HUDEP-2 (cell line): Measurements from ENCODE around the gene GAPDHS.

Source experiments
- DNase-seq, 76 experiments: peaks; one replicate each; lab custom pipeline; 2025; ENCODE audit not compliant: unreplicated experiment in 76 of 76; lab: John Stamatoyannopoulos, UW

Gene GAPDHS

DNA sequence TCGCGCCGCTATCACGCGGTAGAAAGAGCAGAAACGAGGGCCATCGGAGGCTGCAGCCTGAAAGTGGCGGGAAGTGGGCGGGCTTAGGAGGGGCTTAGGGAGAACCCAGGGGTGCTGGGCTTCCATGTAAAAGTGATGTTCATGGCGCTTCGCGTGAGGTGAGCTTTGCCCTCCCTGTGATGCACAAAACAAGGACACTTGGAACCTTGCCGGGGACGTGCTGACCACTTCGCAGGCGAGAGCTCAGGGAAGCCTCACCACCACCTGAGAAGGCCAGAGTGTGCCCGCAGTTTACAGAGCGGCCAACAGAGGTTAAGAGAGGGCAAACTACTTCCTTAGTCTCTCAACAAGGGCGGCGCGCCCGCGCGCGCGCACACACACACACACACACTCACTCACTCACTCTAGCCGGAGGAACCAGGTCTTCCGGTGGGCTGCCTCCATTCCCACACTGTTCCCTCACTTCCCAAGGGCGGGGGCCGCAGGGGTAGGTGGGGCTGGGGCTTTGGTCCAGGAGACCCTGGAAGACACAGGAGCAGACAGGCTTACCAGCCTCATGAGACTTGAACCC lies 651 bp downstream of the GAPDHS start:
- peak in 15 of 76 experiments; percentile 13 to 32 (median 24) for DNase-seq

DNA sequence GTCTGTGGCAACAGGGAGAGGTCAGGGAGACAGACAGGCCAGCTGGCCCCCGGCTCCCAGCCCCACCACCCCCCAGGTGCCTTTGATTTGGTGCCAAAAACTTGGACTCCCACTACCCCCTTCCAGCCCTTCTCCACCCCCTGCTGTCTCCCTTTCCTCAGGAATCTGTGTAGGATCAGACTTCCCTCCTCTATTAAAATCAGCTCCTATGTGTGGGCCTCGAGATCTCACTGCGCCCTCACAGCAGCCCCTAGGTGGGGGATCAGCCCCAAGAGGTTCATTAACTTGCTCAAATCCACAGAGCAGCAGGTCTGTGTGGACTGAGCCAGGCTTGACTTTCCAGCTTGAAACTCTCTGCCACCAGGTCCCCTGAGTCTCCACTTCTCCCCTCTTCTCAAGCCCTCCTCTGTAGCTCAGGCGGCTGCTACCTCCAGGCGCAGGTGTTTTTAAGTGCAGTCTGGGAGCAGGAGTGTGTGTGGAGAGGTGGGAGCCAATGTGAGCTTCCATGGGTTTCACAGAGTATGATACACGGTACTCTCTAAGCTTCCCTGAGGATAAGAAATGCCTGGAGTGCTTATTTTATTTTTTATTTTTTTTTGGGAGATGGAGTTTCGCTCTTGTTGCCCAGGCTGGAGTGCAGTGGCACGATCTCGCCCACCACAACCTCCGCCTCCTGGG lies 1.7 kb downstream of the GAPDHS start:
- DNase-seq, result no peak

DNA sequence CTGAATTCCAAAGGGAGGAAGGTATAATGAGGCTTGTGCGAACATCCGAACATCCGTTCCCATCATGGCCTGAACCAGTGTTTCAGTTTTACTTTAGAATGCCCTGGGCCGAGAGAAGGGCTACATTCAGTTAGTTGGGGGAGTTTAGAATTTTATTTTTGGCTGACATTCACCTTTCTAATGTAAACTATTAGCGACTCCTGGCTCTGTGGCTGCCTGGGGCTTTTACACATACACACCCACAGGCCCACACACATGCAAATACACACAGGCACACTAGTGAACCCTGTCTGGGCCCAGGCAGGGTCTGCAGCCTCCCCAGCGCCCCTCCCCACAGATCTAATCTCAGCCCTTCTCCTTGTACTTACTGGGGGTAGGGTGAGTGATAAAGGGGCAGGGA lies 6.1 kb downstream of the GAPDHS start:
- no peak for DNase-seq

DNA sequence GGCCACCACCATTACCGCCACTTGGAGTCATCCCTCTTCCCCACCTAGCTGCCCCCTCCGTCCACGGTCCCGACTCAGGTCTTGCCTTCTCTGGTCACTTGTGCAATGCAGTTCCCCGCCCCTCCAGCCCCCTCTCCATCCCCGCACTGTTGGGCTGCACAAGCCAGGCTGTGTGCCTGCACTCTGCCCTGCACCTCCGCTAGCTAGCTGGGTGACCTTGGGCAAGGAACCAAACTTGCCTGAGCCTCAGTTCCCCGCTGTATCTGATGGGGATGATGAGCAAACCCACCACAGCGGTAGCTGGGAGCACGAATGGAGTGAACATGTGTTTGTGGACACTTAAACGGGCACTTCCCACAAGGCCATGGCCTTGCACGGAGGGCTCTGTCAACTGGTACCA lies 6.6 kb downstream of the GAPDHS start:
- no peak for DNase-seq

DNA sequence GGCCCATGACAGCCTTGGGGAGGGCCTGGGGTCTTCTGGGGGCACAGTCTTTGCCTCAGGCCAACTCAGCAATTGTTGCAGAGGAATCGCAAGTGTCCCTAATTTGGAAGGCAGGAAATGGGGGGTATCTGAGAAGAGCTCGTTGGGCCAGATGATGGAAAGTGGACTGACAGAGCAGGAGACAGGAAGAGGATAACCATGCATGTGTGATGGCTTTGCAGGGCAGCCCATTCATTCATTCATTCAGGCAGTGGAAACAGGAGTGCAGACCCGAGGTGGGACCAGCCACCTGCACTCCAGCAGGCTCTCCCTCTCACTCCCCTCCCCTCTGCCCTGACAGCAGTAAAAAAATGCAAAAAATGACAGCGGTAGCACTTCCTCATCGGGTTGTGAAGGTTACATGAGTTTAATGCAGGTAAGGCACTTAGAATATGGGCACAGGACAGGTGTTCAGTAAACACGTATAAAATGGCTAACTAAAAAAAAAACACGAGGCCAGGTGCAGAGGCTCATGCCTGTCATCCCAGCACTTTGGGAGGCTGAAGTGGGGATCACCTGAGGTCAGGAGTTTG lies 7.2 kb downstream of the GAPDHS start:
- no peak for DNase-seq

DNA sequence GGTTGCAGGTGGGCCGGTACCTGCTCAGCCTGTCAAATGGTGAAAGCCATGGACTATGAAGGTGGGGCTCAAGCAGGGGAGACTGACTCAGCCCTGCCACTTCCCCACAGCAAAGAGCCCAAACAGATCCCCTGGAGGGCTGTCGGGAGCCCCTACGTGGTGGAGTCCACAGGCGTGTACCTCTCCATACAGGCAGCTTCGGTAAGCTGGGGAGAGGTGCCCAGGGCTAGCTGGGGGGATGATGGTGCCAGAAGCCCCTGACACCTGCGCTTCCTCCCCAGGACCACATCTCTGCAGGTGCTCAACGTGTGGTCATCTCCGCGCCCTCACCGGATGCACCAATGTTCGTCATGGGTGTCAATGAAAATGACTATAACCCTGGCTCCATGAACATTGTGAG lies 9.0 kb downstream of the GAPDHS start:
- DNase-seq, result no peak

DNA sequence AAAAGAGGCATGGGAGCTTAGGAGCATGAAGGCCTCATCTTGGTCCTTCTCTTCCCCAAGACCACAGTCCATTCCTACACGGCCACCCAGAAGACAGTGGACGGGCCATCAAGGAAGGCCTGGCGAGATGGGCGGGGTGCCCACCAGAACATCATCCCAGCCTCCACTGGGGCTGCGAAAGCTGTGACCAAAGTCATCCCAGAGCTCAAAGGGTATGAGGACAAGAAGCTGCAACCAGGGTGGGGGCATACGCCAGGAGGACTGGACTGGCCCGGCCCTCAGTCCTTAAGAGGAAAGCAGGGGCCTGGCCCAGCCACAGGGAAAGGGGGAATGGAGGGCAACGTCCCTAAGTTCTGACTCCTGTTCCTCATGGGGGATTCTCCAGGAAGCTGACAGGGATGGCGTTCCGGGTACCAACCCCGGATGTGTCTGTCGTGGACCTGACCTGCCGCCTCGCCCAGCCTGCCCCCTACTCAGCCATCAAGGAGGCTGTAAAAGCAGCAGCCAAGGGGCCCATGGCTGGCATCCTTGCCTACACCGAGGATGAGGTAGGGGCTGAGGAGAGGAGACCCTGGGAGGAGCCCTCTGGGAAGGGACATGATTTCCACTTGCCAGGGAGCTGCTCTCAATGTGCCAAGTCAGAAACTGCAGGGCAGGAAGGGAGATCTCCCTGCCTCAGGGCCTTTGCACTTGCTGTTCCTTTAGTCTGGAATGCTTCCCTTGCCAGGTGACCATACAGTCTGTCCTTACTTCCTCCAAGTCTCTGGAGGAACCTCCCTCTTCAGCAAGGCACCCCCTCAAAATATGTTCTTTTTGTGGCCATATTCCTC lies 10.2 kb downstream of the GAPDHS start:
- no peak for DNase-seq

DNA sequence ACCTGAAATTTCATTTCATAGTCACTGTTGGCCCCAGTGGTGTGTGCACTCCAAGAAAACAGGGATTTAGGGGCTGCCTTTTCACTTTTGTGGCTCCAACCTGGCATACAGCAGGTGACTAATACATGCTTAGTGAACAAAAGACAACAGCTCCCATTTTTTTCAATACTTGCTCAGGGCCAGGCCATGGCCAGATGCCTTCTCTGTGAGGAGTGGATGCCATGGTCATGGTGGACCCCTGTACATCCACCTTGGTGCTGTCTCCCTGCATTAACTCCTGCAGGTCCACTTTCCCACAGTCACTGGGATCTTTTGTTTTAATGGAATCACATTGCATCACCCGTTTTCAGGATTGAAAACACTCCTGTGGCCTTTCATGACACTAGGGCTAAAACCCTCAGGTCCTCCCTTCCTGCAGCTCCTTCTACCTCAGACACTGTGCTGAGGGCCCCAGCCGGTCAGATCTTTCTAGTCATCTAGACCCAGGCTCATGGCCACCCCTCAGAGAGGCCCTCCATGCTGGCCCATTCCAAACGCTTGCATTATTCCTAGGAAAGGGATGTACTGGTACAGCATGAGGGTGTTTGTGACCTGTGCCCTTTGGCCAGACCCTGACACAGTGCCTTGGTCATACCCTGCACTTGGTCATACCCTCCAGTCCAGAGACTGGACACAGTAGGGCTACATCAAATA lies 11.0 kb downstream of the GAPDHS start:
- DNase-seq, result peak in 2 of 76 experiments; percentile 16 to 24

DNA sequence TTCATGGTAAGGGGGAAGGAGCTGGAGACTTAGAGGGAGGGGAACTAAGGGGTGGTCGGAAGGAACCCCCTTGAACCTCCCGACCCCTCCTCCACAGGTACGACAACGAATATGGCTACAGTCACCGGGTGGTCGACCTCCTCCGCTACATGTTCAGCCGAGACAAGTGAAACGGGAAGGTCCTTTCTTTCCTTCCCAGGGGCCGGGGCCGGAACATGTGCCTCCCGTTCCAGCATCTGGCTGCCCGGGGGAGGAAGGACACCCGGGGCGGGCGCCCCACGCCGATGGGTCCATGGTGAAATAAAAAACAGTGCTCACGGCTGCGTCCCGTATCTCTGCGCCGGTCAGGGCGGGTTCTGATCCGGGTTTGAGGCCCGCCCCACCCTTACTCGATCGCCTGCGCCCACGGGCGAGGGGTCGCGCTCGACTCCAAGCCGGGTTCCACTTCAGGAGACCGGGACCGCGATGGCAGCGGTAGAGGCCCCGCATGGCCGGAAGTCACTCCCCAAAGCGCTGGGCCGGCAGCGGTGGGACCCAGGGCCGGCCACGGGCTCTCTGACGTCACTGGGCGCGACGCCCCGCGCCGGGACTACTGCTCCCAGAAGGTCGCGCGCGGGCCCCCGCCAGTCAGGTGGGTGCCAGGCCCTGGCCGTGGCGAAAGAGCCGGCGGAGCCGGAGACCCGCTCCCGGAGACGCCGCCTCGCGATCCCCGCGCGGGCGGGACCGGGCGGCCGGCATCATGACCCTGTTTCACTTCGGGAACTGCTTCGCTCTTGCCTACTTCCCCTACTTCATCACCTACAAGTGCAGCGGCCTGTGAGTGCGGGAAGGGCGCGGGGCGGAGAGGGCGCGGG lies 12.0 kb downstream of the GAPDHS start, which contains the start of gene TMEM147:
TSS of gene TMEM147 (plus strand) at position 626 of the 854 bp plus-strand sequence. CDS start at position 740, 114 bp downstream.
- DNase-seq, result peak in 74 of 76 experiments; percentile 53 to 98 (median 89)

DNA sequence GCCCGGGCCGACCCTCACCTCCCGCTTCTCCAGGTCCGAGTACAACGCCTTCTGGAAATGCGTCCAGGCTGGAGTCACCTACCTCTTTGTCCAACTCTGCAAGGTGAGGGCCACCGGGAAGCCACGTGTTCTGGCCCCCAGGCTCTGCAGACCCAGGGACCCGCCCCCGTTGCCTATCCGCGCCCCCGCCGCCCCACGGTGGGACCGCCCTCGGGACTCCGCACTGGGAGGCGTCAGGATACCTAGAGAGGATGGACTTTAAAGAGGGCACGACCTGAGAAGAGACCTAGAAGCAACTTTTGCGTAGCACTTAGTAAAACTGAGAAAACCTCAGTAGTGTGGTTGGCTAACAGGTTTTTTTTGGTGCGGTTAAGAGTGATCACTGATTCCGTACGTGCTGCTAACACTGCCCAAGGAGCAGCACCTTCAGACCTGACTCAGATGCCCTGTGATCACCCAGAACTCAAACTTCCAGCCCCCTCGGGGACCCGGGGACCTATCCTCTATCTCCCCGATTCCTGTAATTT lies 12.7 kb downstream of the GAPDHS start:
- peak in 43 of 76 experiments; percentile 21 to 70 (median 47) for DNase-seq

DNA sequence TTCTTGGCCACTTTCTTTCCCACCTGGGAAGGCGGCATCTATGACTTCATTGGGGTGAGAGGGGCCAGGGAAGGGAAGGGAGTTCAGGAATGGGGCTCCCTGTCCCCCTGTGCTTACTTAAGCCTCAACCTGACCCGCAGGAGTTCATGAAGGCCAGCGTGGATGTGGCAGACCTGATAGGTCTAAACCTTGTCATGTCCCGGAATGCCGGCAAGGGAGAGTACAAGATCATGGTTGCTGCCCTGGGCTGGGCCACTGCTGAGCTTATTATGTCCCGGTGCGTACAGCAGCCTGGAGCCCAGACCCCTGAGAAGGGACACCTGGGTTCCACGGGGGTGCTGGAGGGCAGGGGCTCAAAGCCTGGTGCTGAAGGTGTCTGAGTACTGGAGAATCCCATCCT lies 13.3 kb downstream of the GAPDHS start:
- no peak for DNase-seq

DNA sequence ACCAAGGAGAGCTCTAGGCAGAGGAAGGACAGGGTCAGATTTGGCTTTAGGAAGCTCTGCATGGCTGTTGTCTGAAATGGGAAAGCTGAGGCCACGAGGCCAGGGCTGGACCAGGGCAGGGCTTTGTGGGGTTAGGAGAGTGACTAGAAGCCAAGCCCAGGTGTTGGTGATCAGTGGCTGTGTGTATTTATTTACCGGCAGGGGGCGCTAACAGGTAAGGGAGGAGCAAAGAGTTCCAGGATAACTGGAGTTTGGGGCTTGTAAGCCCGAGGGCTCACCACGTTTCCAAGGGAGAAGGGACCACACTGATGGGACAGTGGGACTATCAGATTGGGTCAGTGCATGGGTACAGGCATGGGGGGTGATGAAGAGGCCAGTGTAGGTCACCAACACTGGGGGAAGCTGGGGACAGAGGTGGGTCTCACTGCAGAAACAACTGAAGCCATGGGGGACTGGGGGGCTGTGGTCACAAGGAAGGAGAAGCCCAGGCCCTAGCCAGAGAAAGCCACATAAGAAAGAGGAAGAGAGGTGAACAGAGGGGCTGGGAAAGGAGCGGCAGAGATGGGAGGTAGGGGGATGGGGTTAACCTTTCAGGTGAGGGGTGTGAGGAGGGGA lies 16.0 kb downstream of the GAPDHS start:
- DNase-seq, result peak in 58 of 76 experiments; percentile 16 to 72 (median 48)

DNA sequence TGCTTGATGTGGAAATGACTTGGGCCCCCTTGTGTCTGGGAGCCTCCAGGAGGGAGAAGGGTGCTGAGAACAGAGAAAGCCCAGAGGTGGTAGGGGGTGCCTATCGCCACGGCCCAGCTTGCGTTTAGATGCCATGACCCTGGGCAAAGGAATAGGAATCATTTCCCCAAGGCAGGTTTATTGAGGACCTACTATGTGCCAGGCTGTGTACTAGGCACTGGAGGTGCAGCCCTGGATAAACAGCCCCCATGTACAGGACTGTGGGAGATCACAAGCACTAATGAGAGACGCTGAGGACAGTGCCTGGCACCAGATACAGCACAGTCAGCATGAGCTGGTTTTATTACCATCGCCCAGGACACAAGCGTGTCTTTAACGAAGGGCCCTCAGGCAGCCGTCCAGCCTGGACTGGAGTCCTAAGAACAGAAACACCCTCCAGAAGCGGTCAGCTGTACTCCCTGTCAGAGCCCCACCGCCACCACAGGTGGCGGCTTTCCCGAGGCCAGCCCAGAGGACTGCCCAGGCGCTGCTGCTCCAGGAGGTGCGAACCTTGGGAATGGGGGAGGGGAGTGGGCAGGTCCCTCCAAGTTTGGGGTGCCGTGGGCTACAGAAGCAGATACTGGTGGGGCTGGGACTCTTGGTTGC lies 16.7 kb downstream of the GAPDHS start:
- DNase-seq, result no peak

DNA sequence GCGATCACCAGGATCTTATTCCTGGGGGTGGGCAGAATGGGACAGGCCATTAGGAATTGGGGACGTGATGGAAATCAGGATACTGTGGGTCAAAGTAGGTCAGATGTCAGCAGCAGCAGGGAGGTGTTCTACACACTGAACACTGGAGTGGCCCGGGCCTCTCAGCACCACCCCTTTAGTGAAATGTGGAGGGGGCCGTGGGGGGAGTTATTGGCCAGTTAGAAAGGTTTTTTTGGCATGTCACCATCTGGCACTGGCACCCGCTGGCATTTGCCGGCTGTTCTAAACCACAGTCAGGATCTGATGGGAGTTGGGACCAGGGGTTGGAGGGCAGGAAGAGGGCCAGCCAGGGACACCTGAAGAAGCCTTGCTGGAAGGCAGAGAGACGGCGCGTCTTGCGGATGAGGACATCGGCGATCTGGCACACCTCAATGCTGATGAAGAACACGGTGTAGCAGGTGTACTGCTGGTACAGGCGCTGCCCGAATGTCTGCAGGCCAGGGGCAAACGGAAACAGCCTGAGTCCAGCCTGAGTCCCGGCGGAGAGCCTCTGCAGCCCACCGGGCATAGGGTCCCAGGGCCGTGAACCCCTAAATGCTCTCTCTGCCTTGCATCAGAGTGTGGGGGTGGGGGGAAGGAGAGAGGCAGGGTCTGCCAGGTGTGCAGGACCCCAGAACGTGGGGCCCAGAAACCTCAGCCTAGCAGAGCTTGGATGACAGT lies 18.0 kb downstream of the GAPDHS start:
- no peak for DNase-seq

DNA sequence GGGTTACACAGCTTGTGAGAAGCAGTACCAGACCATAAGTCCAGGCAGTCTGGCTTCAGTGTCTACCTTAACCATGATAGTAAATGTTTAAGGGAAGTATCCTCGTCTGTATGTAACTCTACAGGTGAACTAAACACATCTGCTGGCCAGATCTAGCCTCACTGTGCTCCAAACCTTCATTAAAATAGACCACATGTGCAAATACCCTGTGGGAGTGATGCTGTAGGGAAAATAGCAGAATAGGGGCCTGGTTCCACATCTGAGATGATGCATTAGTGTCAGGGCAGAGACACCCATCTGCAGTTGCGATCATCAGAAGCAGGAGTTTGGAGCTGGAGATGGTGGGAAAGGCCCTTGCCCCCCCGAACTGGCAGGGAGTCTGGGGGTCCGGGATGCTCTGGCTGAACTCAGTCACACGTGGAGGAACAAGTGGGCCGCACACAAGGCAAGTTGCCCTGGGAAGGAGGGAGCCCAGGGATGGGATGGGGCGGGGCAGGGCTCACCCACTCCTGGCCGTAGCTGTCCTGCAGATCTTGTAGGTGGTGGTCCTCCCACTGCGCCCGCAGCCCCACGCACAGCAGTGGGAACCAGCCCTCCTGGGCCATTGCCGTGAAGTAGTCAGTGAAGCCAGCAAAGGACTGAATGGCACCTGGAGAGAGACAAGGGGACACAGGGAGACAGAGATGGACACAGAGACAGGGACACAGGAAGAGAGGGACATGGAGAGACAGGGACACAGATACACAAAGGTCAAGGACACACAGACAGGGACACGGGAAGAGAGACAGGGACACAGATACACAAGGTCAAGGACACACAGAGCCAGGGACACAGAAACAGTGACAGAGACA lies 19.5 kb downstream of the GAPDHS start:
- DNase-seq, result no peak

DNA sequence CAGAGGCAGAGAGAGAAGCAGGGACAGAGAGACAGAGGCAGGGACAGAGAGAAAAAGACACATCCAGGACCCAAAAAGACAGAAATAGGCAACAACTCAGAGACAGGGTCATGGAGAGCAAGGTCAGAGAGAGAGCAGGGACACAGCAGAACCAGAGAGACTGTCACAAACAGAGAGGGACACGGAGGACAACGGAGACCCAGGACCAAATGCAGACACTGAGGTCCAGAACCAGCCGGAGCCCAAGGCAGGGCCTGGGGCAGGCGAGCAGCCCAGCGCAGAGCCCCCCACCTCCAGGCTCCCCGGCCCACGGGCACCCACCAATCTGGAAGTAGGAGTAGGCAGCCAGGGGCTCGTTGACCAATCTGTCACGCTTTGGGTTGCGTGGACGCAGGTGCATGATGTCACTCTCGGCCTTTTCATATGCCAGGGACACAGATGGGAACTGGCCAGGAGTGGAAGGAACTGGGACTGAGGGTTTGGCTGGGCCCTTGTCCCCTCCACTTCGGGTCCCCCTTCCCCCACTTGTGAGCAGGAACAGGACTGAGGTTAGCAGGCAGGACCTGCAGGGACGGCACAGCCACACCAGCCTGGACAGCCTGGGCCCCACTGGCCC lies 20.2 kb downstream of the GAPDHS start:
- no peak for DNase-seq

DNA sequence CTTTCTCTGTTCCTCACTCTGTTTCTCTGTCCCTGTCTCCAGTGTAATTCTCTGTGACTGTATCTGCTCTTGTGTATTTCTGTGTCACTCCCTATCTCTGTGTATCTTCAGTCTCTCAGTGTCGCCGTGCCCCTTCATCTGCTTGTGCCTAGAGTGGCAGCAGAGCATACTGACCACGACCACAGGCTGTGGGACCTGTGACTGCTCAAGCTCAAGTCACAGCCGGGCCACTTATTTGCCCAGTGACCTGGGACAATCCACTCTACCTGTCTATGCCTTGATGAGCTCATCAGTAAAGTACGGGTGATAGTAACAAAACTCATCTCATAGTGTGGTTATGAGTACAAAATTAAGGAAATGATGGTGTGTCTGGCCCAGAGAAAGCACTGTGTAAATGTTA lies 20.8 kb downstream of the GAPDHS start:
- DNase-seq, result no peak
